Cardiac septum (tissue), 1 donor: ENCODE measurements around the gene SLC5A11. TPM values are rescaled to one million over a fixed set of nuclear protein-coding genes. Genes with fewer than 3 reads are reported as not detected.
"Not testable (repeated sequence)": the region's sequence is repeated elsewhere in the genome, so short reads cannot be mapped to it uniquely, and the experiment has no call there.

Experiments
- DNase-seq: peaks from one replicate; pipeline ENCODE4 v3.0.0-alpha.2; 2020; ENCODE audit warnings: low spot score
- intact Hi-C: fragments of 100-400 bp; cut with DNase I; formaldehyde crosslinking; loops from one replicate; pipeline ENCODE4 v1.14.0; 2022
- total RNA-seq: library from RNA; stranded (reverse); fragmentation: NEBNext Ultra II Directional; extraction: Animal tissue kit (Norgen Biotek cat#: 25700); gene quantifications from one replicate; pipeline ENCODE4 v1.2.1, GENCODE V29; 2021
- donor health status: DM: no; HTN: no; CAD: no.

Gene SLC5A11
- total RNA-seq, 1 donor from 2014 or later, result not detected

GRCh38 chr16:24833352-24833751 is 12.4 kb upstream of the SLC5A11 start:
- intact Hi-C loops, result no loop called here

GRCh38 chr16:24834459-24835335 is 11.1 kb upstream of the SLC5A11 start:
- DNase-seq, result no peak
- intact Hi-C loops, result no loop called here

More at GRCh38 chr16:24833352-24833751, 12.4 kb upstream of the SLC5A11 start:
- no peak for DNase-seq

GRCh38 chr16:24836836-24837235 is 8.9 kb upstream of the SLC5A11 start:
- no peak for DNase-seq
- intact Hi-C loops, result no loop called here

- intact Hi-C loops, result no loop called here
- DNase-seq, result no peak
Measured at GRCh38 chr16:24837969-24838368, 7.8 kb upstream of the SLC5A11 start.

- intact Hi-C loops, result no loop called here
- DNase-seq, result peak; percentile 73
Measured at GRCh38 chr16:24838554-24839266, 7.1 kb upstream of the SLC5A11 start.

- intact Hi-C loops, result no loop called here
- no peak for DNase-seq
Measured at GRCh38 chr16:24839347-24839972, 6.3 kb upstream of the SLC5A11 start.

GRCh38 chr16:24841291-24841690 is 4.5 kb upstream of the SLC5A11 start:
- intact Hi-C loops, result no loop called here
- no peak for DNase-seq

- DNase-seq, result peak; percentile 63
- intact Hi-C loops, result no loop called here
Measured at GRCh38 chr16:24844101-24845030, 1.4 kb upstream of the SLC5A11 start.

GRCh38 chr16:24845031-24845365 is 765 bp upstream of the SLC5A11 start:
- DNase-seq, result peak; percentile 27
- intact Hi-C loops, result not testable (repeated sequence)

- DNase-seq, result peak; percentile 10
- intact Hi-C loops, result no loop called here
Measured at GRCh38 chr16:24846548-24847357, 990 bp downstream of the SLC5A11 start.

- intact Hi-C loops, result no loop called here
- no peak for DNase-seq
Measured at GRCh38 chr16:24847358-24847664, 1.5 kb downstream of the SLC5A11 start.

- intact Hi-C loops, result no loop called here
- DNase-seq, result peak; percentile 50
Measured at GRCh38 chr16:24848065-24848464, 2.3 kb downstream of the SLC5A11 start.

GRCh38 chr16:24849641-24850040 is 3.9 kb downstream of the SLC5A11 start:
- intact Hi-C loops, result no loop called here
- DNase-seq, result peak; percentile 39

GRCh38 chr16:24850289-24850938 is 4.7 kb downstream of the SLC5A11 start:
- intact Hi-C loops, result no loop called here
- DNase-seq, result peak; percentile 58

GRCh38 chr16:24851700-24852099 is 5.9 kb downstream of the SLC5A11 start:
- no peak for DNase-seq
- intact Hi-C loops, result no loop called here

- DNase-seq, result peak; percentile 64
- intact Hi-C loops, result no loop called here
Measured at GRCh38 chr16:24852281-24852721, 6.5 kb downstream of the SLC5A11 start.

- intact Hi-C loops, result no loop called here
- DNase-seq, result peak; percentile 1
Measured at GRCh38 chr16:24853169-24853824, 7.5 kb downstream of the SLC5A11 start.

- intact Hi-C loops, result no loop called here
Measured at GRCh38 chr16:24853830-24854229, 8.1 kb downstream of the SLC5A11 start.

More at GRCh38 chr16:24853830-24854229, 8.1 kb downstream of the SLC5A11 start:
- peak; percentile 74 for DNase-seq
